IMR-90 (cell line): ENCODE results near the gene FADS6. TPM values are rescaled to one million over a fixed set of nuclear protein-coding genes. Genes with fewer than 3 reads are reported as not detected.

ENCODE experiments used
- ATAC-seq: fragments of 200-7000 bp; cut with Tn5 transposase; 2 replicates; pipeline ENCODE4 v1.9.1; 2020; ENCODE audit warnings: low read depth, mild to moderate bottlenecking, moderate library complexity
- BruUV-seq: library from RNA; stranded (reverse); fragments of 400-500 nt; replicated peaks from 2 replicates; lab custom pipeline; 2021; lab: Mats Ljungman, UMichigan
- CTCF ChIA-PET: fragments of 300-600 bp; formaldehyde crosslinking; extraction: SDS; loops from one replicate; lab custom pipeline; 2021; ENCODE audit warnings: antibody characterized with exemption; lab: Yijun Ruan, JAX
- POLR2A ChIA-PET: fragments of 300-600 bp; sonication (Branson Sonifier 250); formaldehyde crosslinking; loops from one replicate; lab custom pipeline; 2022; ENCODE audit warnings: antibody characterized with exemption; ENCODE audit not compliant: unreplicated experiment; lab: Charles Lee
- DNase-seq: peaks from one replicate; pipeline ENCODE4 v3.0.0; 2013
- H2AFZ ChIP-seq: replicated peaks from 2 replicates; pipeline ENCODE3; 2013; ENCODE audit warnings: low read length, mild to moderate bottlenecking; ENCODE audit not compliant: poor library complexity
- H2AK5ac ChIP-seq: 2 replicates; pipeline ENCODE4 v1.6.1; 2013; ENCODE audit warnings: low read depth, low read length, inconsistent platforms
- H2AK9ac ChIP-seq: replicated peaks from 2 replicates; pipeline ENCODE3; 2013; ENCODE audit warnings: mild to moderate bottlenecking, low read depth, low read length, moderate library complexity; ENCODE audit not compliant: poor library complexity
- H2BK120ac ChIP-seq: 2 replicates; pipeline ENCODE4 v1.6.1; 2013; ENCODE audit warnings: low read depth, low read length, inconsistent platforms
- H2BK15ac ChIP-seq: 3 replicates; pipeline ENCODE4 v1.6.1; 2013; ENCODE audit warnings: low read depth, low read length, inconsistent platforms
- H2BK20ac ChIP-seq: 2 replicates; pipeline ENCODE4 v1.6.1; 2013; ENCODE audit warnings: low read depth, mild to moderate bottlenecking, inconsistent platforms, low read length, moderate library complexity
- H2BK5ac ChIP-seq: 2 replicates; pipeline ENCODE4 v1.6.1; 2013; ENCODE audit warnings: mild to moderate bottlenecking, low read depth, low read length, inconsistent platforms; ENCODE audit not compliant: poor library complexity, severe bottlenecking
- H3K14ac ChIP-seq: replicated peaks from 2 replicates; pipeline ENCODE4 v1.6.1; 2013; ENCODE audit warnings: low read depth, low read length, inconsistent platforms
- H3K18ac ChIP-seq: 2 replicates; pipeline ENCODE4 v1.6.1; 2013; ENCODE audit warnings: low read depth, low read length, control low read depth
- H3K23ac ChIP-seq: 2 replicates; pipeline ENCODE4 v1.6.1; 2013; ENCODE audit warnings: low read depth, low read length, inconsistent platforms
- H3K27ac ChIP-seq: 2 replicates; pipeline ENCODE4 v1.5.1; 2013; ENCODE audit warnings: mild to moderate bottlenecking, control low read depth, low read length; ENCODE audit not compliant: insufficient read depth
- H3K27me3 ChIP-seq: 2 replicates; pipeline ENCODE4 v1.6.1; 2013; ENCODE audit warnings: low read length; ENCODE audit not compliant: control insufficient read depth, insufficient read depth
- H3K36me3 ChIP-seq: 2 replicates; pipeline ENCODE4 v1.6.1; 2013; ENCODE audit warnings: low read length, mixed read lengths; ENCODE audit not compliant: control insufficient read depth, insufficient read depth
- H3K4ac ChIP-seq: 2 replicates; pipeline ENCODE4 v1.6.1; 2013; ENCODE audit warnings: low read depth, low read length, inconsistent platforms
- H3K4me1 ChIP-seq: 2 replicates; pipeline ENCODE4 v1.6.1; 2013; ENCODE audit warnings: low read length, mixed read lengths; ENCODE audit not compliant: control insufficient read depth, insufficient read depth
- H3K4me2 ChIP-seq: 2 replicates; pipeline ENCODE4 v1.6.1; 2013; ENCODE audit warnings: low read depth, mild to moderate bottlenecking, control low read depth, low read length, moderate library complexity
- H3K4me3 ChIP-seq: 2 replicates; pipeline ENCODE4 v1.5.1; 2013; ENCODE audit warnings: low read depth, mild to moderate bottlenecking, control low read depth, low read length, moderate library complexity; ENCODE audit not compliant: insufficient read depth
- H3K56ac ChIP-seq: 2 replicates; pipeline ENCODE4 v1.6.1; 2013; ENCODE audit warnings: low read length, inconsistent platforms; ENCODE audit not compliant: insufficient read depth; ENCODE audit errors: extremely low read depth
- H3K79me1 ChIP-seq, 2 experiments: 2 replicates each; pipeline ENCODE4 v1.6.1; 2013; ENCODE audit warnings: low read length in 2 of 2, inconsistent platforms in 1 of 2, low read depth in 1 of 2
- H3K9ac ChIP-seq: 2 replicates; pipeline ENCODE4 v1.6.1; 2013; ENCODE audit warnings: low read depth, low read length, control low read depth
- H3K9me1 ChIP-seq: 2 replicates; pipeline ENCODE4 v1.6.1; 2013; ENCODE audit warnings: low read length, inconsistent platforms; ENCODE audit not compliant: insufficient read depth
- H3K9me3 ChIP-seq: 2 replicates; pipeline ENCODE4 v1.6.1; 2013; ENCODE audit warnings: low read length; ENCODE audit not compliant: control insufficient read depth, insufficient read depth
- H4K20me1 ChIP-seq: 2 replicates; pipeline ENCODE4 v1.6.1; 2013; ENCODE audit warnings: low read length, inconsistent platforms; ENCODE audit not compliant: insufficient read depth
- H4K5ac ChIP-seq: 2 replicates; pipeline ENCODE4 v1.6.1; 2013; ENCODE audit warnings: mild to moderate bottlenecking, low read depth, low read length, control low read depth
- H4K8ac ChIP-seq, 2 experiments: 2 replicates each; pipeline ENCODE4 v1.6.1; 2013; ENCODE audit warnings: low read depth in 2 of 2, low read length in 2 of 2, control low read depth in 1 of 2, inconsistent platforms in 1 of 2
- H4K91ac ChIP-seq: 2 replicates; pipeline ENCODE4 v1.6.1; 2013; ENCODE audit warnings: low read depth, low read length, inconsistent platforms; ENCODE audit not compliant: insufficient read depth
- BHLHE40 ChIP-seq: fragments of 150-350 bp; IDR thresholded peaks from 2 replicates; pipeline ENCODE4 v1.6.1; 2016; ENCODE audit warnings: mild to moderate bottlenecking, low read depth, low read length
- CEBPB ChIP-seq: IDR thresholded peaks from 2 replicates; pipeline ENCODE4 v1.6.1; 2012; ENCODE audit warnings: low read depth, low read length, improper control_type of control experiment
- CHD1 ChIP-seq: IDR thresholded peaks from 2 replicates; pipeline ENCODE4 v1.6.1; 2012; ENCODE audit warnings: low read depth, low read length, improper control_type of control experiment
- FOS ChIP-seq: fragments of 150-350 bp; IDR thresholded peaks from 2 replicates; pipeline ENCODE4 v1.6.1; 2016; ENCODE audit warnings: low read depth, low read length
- MAFK ChIP-seq: IDR thresholded peaks from 2 replicates; pipeline ENCODE4 v1.6.1; 2012; ENCODE audit warnings: low read depth, low read length, improper control_type of control experiment
- MAZ ChIP-seq: IDR thresholded peaks from 2 replicates; pipeline ENCODE4 v1.6.1; 2012; ENCODE audit warnings: low read depth, mild to moderate bottlenecking, low read length, improper control_type of control experiment, moderate library complexity, borderline replicate concordance
- MXI1 ChIP-seq: IDR thresholded peaks from 2 replicates; pipeline ENCODE4 v1.6.1; 2012; ENCODE audit warnings: low read depth, mild to moderate bottlenecking, low read length, moderate library complexity, borderline replicate concordance
- NFE2L2 ChIP-seq: fragments of 150-350 bp; IDR thresholded peaks from 2 replicates; pipeline ENCODE4 v1.6.1; 2016; ENCODE audit warnings: low read depth, mild to moderate bottlenecking, low read length
- POLR2A ChIP-seq: IDR thresholded peaks from 2 replicates; pipeline ENCODE4 v1.6.1; 2012; ENCODE audit warnings: mild to moderate bottlenecking, low read depth, low read length
- RAD21 ChIP-seq: IDR thresholded peaks from 2 replicates; pipeline ENCODE4 v1.6.1; 2012; ENCODE audit warnings: low read length, improper control_type of control experiment
- RCOR1 ChIP-seq: IDR thresholded peaks from 2 replicates; pipeline ENCODE4 v1.6.1; 2012; ENCODE audit warnings: mild to moderate bottlenecking, low read length, improper control_type of control experiment; ENCODE audit not compliant: insufficient replicate concordance
- RFX5 ChIP-seq: IDR thresholded peaks from 2 replicates; pipeline ENCODE4 v1.8.0; 2012; ENCODE audit warnings: low read depth, mild to moderate bottlenecking, low read length, moderate library complexity
- SMC3 ChIP-seq: fragments of 150-350 bp; IDR thresholded peaks from 2 replicates; pipeline ENCODE4 v1.6.1; 2016; ENCODE audit warnings: low read depth, mild to moderate bottlenecking, antibody characterized with exemption, low read length, moderate library complexity
- WGBS, 2 experiments: methylation state at CpG; one replicate each; pipeline versions ENCODE4 v1.1.5 to v1.1.7; 2013; ENCODE audit warnings: missing lambda C conversion rate in 2 of 2; ENCODE audit not compliant: insufficient read length in 1 of 2; ENCODE audit errors: extremely low coverage in 2 of 2; 5-methylcytosine and 5-hydroxymethylcytosine counted together
- dilution Hi-C: fragments of 300-500 bp; cut with HindIII; formaldehyde crosslinking; loops from one replicate; pipeline ENCODE4 v1.14.3; 2018; ENCODE audit warnings: low sequenced_read_pairs; ENCODE audit not compliant: unreplicated experiment
- in situ Hi-C: fragments of 300-500 bp; cut with MboI; formaldehyde crosslinking; loops from 3 replicates; pipeline ENCODE4 v1.14.3; 2019; ENCODE audit warnings: low sequenced_read_pairs, inconsistent platforms, mixed read lengths
- intact Hi-C: fragments of 100-400 bp; cut with micrococcal nuclease; formaldehyde crosslinking; loops from 2 replicates; pipeline ENCODE4 v1.10.0; 2022
- polyA plus RNA-seq, 3 experiments: library from polyadenylated mRNA; depleted of rRNA; stranded (reverse); fragments of >200 nt; gene quantifications; 2 replicates each; pipeline ENCODE4 v1.2.3, GENCODE V29; 2012; ENCODE audit warnings: low replicate concordance in 1 of 3
- total RNA-seq: library from RNA; depleted of rRNA; stranded (reverse); fragments of >200 nt; gene quantifications from 2 replicates; pipeline ENCODE4 v1.2.3, GENCODE V29; 2012
- TF ChIP-seq, protein P1 (sequence below): conservative IDR thresholded peaks from 2 replicates; pipeline ENCODE4 v1.5.1; 2012; ENCODE audit warnings: mild to moderate bottlenecking, low read depth, low read length, improper control_type of control experiment
- TF ChIP-seq, protein P2 (sequence below): fragments of 150-350 bp; IDR thresholded peaks from 2 replicates; pipeline ENCODE4 v1.6.1; 2016; ENCODE audit warnings: low read depth, mild to moderate bottlenecking, low read length, moderate library complexity, borderline replicate concordance
- TF ChIP-seq, protein P3 (sequence below): fragments of 150-350 bp; IDR thresholded peaks from 2 replicates; pipeline ENCODE4 v1.6.1; 2017; ENCODE audit warnings: mild to moderate bottlenecking, antibody characterized with exemption, low read length, low read depth

FADS6 gene
- total and polyA plus RNA-seq, 2 of the 4 experiments (the other 2 are of a cell fraction) = not detected

DNA sequence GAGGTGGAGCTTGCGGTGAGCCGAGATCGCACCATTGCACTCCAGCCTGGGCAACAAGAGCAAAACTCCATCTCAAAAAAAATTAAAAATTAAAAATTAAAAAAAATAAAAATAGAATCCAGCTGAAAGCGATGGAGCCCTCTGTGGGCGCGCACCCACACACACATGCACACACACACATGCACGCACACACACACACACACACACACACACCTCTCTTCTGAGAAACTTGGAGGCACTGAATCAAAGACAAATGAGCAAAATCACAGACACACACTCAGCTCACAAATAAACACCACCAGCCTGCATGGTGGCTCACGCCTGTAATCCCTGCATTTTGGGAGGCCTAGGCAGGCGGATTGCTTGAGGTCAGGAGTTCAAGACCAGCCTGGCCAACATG lies 9.6 kb upstream of the FADS6 start:
- Histone ChIP-seq H3K23ac (no peak overlapping the region), H3K9ac (no peak overlapping the region), H3K36me3 (no peaks in the 10 kb centered on the region), H2AK9ac (no peak overlapping the region), H3K18ac (no peak overlapping the region), H4K5ac (no peak overlapping the region), H3K27ac (no peak overlapping the region), H2AK5ac (no peak overlapping the region), H3K27me3 (peaks cover 38% of the 10 kb centered on the region), H3K4me1 (no peaks in the 10 kb centered on the region), H2BK5ac (no peak overlapping the region), H3K9me3 (no peaks in the 10 kb centered on the region), H2BK15ac (no peak overlapping the region), H3K4me2 (no peak overlapping the region), H4K8ac (no peak overlapping the region), H2AFZ (no peak overlapping the region), H4K20me1 (no peaks in the 10 kb centered on the region), H2BK120ac (no peak overlapping the region), H3K4ac (no peak overlapping the region), H4K91ac (no peak overlapping the region), H2BK20ac (no peak overlapping the region), H3K56ac (no peak overlapping the region), H3K4me3 (no peak overlapping the region), H3K14ac (no peak overlapping the region), H3K79me1 (no peaks in the 10 kb centered on the region), H3K9me1 (no peaks in the 10 kb centered on the region)
- DNase-seq (no peak), ATAC-seq (no peak)
- ChIA-PET POLR2A (no interaction called here), CTCF (no interaction called here)
- no TSS peak for BruUV-seq
- in situ Hi-C loops (no loop called here), dilution Hi-C loops (no loop called here), intact Hi-C loops (no loop called here)
- WGBS, 2 experiments = 50% methylated on average over 1 of the region's 9 CpGs; no CpG with 5 or more reads in 1 of the 2 experiments
- TF ChIP-seq CHD1 (no peak), NFE2L2 (no peak), RCOR1 (no peak), CEBPB (no peak), MAFK (no peak), RFX5 (no peak), SMC3 (no peak), BHLHE40 (no peak), POLR2A (no peak), FOS (no peak), RAD21 (no peak), MXI1 (no peak), MAZ (no peak)
- TF ChIP-seq, protein P1, sequence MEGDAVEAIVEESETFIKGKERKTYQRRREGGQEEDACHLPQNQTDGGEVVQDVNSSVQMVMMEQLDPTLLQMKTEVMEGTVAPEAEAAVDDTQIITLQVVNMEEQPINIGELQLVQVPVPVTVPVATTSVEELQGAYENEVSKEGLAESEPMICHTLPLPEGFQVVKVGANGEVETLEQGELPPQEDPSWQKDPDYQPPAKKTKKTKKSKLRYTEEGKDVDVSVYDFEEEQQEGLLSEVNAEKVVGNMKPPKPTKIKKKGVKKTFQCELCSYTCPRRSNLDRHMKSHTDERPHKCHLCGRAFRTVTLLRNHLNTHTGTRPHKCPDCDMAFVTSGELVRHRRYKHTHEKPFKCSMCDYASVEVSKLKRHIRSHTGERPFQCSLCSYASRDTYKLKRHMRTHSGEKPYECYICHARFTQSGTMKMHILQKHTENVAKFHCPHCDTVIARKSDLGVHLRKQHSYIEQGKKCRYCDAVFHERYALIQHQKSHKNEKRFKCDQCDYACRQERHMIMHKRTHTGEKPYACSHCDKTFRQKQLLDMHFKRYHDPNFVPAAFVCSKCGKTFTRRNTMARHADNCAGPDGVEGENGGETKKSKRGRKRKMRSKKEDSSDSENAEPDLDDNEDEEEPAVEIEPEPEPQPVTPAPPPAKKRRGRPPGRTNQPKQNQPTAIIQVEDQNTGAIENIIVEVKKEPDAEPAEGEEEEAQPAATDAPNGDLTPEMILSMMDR = no peak
- TF ChIP-seq, protein P2, sequence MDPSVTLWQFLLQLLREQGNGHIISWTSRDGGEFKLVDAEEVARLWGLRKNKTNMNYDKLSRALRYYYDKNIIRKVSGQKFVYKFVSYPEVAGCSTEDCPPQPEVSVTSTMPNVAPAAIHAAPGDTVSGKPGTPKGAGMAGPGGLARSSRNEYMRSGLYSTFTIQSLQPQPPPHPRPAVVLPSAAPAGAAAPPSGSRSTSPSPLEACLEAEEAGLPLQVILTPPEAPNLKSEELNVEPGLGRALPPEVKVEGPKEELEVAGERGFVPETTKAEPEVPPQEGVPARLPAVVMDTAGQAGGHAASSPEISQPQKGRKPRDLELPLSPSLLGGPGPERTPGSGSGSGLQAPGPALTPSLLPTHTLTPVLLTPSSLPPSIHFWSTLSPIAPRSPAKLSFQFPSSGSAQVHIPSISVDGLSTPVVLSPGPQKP = no peak
- TF ChIP-seq, protein P3, sequence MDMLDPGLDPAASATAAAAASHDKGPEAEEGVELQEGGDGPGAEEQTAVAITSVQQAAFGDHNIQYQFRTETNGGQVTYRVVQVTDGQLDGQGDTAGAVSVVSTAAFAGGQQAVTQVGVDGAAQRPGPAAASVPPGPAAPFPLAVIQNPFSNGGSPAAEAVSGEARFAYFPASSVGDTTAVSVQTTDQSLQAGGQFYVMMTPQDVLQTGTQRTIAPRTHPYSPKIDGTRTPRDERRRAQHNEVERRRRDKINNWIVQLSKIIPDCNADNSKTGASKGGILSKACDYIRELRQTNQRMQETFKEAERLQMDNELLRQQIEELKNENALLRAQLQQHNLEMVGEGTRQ = no peak
